ENCODE measurements around the gene TXLNB.

DNA sequence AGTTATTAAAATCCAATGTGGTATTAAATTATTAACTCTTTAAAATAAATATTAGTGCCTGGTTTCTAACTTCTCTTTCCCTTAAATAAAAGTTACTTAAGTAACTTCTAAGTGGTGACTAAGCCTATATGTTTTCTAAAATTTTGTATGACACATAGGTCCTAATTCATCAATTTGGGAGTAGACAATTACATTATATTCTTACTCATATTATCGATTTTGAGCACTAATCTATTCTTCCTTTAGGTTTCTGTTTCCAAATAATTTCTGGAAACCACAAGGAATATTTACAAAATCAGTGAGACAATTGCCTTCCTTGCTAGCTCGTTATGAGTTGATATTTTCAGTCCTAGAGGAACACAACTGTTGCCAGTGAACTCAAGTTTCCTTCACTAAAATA, 28.3 kb upstream of the TXLNB start:
- TF ChIP-seq, protein P1, sequence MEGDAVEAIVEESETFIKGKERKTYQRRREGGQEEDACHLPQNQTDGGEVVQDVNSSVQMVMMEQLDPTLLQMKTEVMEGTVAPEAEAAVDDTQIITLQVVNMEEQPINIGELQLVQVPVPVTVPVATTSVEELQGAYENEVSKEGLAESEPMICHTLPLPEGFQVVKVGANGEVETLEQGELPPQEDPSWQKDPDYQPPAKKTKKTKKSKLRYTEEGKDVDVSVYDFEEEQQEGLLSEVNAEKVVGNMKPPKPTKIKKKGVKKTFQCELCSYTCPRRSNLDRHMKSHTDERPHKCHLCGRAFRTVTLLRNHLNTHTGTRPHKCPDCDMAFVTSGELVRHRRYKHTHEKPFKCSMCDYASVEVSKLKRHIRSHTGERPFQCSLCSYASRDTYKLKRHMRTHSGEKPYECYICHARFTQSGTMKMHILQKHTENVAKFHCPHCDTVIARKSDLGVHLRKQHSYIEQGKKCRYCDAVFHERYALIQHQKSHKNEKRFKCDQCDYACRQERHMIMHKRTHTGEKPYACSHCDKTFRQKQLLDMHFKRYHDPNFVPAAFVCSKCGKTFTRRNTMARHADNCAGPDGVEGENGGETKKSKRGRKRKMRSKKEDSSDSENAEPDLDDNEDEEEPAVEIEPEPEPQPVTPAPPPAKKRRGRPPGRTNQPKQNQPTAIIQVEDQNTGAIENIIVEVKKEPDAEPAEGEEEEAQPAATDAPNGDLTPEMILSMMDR (IDR thresholded peaks at IDR 0.05), result no peak
- TF ChIP-seq SIN3A (IDR thresholded peaks at IDR 0.05; ENCODE audit: borderline replicate concordance, insufficient read depth, low read depth, low read length), result no peak
- no peak for TF ChIP-seq POLR2AphosphoS5 (IDR thresholded peaks at IDR 0.05; ENCODE audit: low read depth, low read length)
- no peak for TF ChIP-seq REST (IDR thresholded peaks at IDR 0.05; ENCODE audit: insufficient read depth in 1 of 2, low read depth in 2 of 2, low read length in 1 of 2)
- no peak for TF ChIP-seq TCF7L2 (IDR thresholded peaks at IDR 0.05; ENCODE audit: low read depth, low read length)
